GM18951 (cell line): ENCODE results near the gene IGF2BP2.
"Not testable (repeated sequence)": the region's sequence is repeated elsewhere in the genome, so short reads cannot be mapped to it uniquely, and the experiment has no call there.

ENCODE experiments used
- POLR2A ChIP-seq: IDR thresholded peaks from 4 replicates; pipeline ENCODE4 v1.6.1; 2011; ENCODE audit warnings: mild to moderate bottlenecking; ENCODE audit not compliant: insufficient read length, insufficient read depth; ENCODE audit errors: extremely low read depth
- in situ Hi-C: fragments of 300-500 bp; cut with MboI; formaldehyde crosslinking; loops from one replicate; pipeline ENCODE4 v1.12.0; 2022; ENCODE audit warnings: low sequenced_read_pairs, mixed read lengths, inconsistent platforms; ENCODE audit not compliant: unreplicated experiment

IGF2BP2 gene

GRCh38 chr3:185655426-185656320 is 169.2 kb downstream of the IGF2BP2 start:
- in situ Hi-C loops = no loop called here
- no peak for TF ChIP-seq POLR2A

GRCh38 chr3:185654758-185655145 is 170.1 kb downstream of the IGF2BP2 start:
- no peak for TF ChIP-seq POLR2A
- in situ Hi-C loops = no loop called here

GRCh38 chr3:185653949-185654757 is 170.7 kb downstream of the IGF2BP2 start:
- in situ Hi-C loops = no loop called here
- TF ChIP-seq POLR2A = no peak

- TF ChIP-seq POLR2A = no peak
- in situ Hi-C loops = no loop called here
Measured at GRCh38 chr3:185651971-185652370, 172.9 kb downstream of the IGF2BP2 start.

- no peak for TF ChIP-seq POLR2A
- in situ Hi-C loops = no loop called here
Measured at GRCh38 chr3:185649414-185649813, 175.4 kb downstream of the IGF2BP2 start.

- in situ Hi-C loops = no loop called here
- no peak for TF ChIP-seq POLR2A
Measured at GRCh38 chr3:185648396-185648795, 176.4 kb downstream of the IGF2BP2 start.

- in situ Hi-C loops = no loop called here
- TF ChIP-seq POLR2A = no peak
Measured at GRCh38 chr3:185647880-185648210, 177.0 kb downstream of the IGF2BP2 start.

- in situ Hi-C loops = no loop called here
- TF ChIP-seq POLR2A = no peak
Measured at GRCh38 chr3:185647134-185647879, 177.5 kb downstream of the IGF2BP2 start.

- no peak for TF ChIP-seq POLR2A
- in situ Hi-C loops = no loop called here
Measured at GRCh38 chr3:185646382-185647133, 178.3 kb downstream of the IGF2BP2 start.

GRCh38 chr3:185645596-185646381 is 179.1 kb downstream of the IGF2BP2 start:
- TF ChIP-seq POLR2A = no peak
- in situ Hi-C loops = no loop called here

GRCh38 chr3:185645191-185645590 is 179.7 kb downstream of the IGF2BP2 start:
- in situ Hi-C loops = not testable (repeated sequence)

GRCh38 chr3:185640308-185640707 is 184.5 kb downstream of the IGF2BP2 start:
- TF ChIP-seq POLR2A = no peak
- in situ Hi-C loops = no loop called here
